Ectodermal cell (in vitro differentiated cells): ENCODE data around the gene HMGB1. TPM values are rescaled to one million over a fixed set of nuclear protein-coding genes. Genes with fewer than 3 reads are reported as not detected.
A peak's percentile ranks its signal among the peaks of the same experiment; 100 is the strongest.

Experiments
- H3K27ac ChIP-seq: 2 replicates; pipeline ENCODE4 v1.7.0; 2013; ENCODE audit warnings: mild to moderate bottlenecking, low read depth, low read length; ENCODE audit not compliant: insufficient read depth, poor library complexity, severe bottlenecking
- H3K27me3 ChIP-seq: 2 replicates; pipeline ENCODE4 v1.7.0; 2013; ENCODE audit warnings: mild to moderate bottlenecking, low read length; ENCODE audit not compliant: insufficient read depth, control insufficient read depth, poor library complexity, severe bottlenecking
- H3K36me3 ChIP-seq: one replicate; pipeline ENCODE4 v1.7.0; 2013; ENCODE audit warnings: low read length; ENCODE audit not compliant: control insufficient read depth, insufficient read depth
- H3K4me1 ChIP-seq: one replicate; pipeline ENCODE4 v1.7.0; 2013; ENCODE audit warnings: low read length; ENCODE audit not compliant: control insufficient read depth, insufficient read depth
- H3K4me3 ChIP-seq: 2 replicates; pipeline ENCODE4 v1.7.0; 2013; ENCODE audit warnings: low read depth, low read length, control low read depth; ENCODE audit not compliant: insufficient read depth
- H3K9me3 ChIP-seq: 2 replicates; pipeline ENCODE4 v1.7.0; 2013; ENCODE audit warnings: mild to moderate bottlenecking, low read length, moderate library complexity; ENCODE audit not compliant: control insufficient read depth
- WGBS, 2 experiments: methylation state at CpG; one replicate each; pipeline ENCODE4 v1.1.7; 2013; ENCODE audit warnings: missing lambda C conversion rate in 2 of 2; 5-methylcytosine and 5-hydroxymethylcytosine counted together
- polyA plus RNA-seq, 4 experiments: library from polyadenylated mRNA; stranded (reverse); fragments of 50-300 nt; gene quantifications; one replicate each; pipeline ENCODE4 v1.2.3, GENCODE V29; 2013

Gene HMGB1
- 984 TPM for polyA plus RNA-seq (2013, experiment 1 of 4)
- 902 TPM for polyA plus RNA-seq (2013, experiment 2 of 4)
- 870 TPM for polyA plus RNA-seq (2013, experiment 3 of 4)
- 919 TPM for polyA plus RNA-seq (2013, experiment 4 of 4)

DNA sequence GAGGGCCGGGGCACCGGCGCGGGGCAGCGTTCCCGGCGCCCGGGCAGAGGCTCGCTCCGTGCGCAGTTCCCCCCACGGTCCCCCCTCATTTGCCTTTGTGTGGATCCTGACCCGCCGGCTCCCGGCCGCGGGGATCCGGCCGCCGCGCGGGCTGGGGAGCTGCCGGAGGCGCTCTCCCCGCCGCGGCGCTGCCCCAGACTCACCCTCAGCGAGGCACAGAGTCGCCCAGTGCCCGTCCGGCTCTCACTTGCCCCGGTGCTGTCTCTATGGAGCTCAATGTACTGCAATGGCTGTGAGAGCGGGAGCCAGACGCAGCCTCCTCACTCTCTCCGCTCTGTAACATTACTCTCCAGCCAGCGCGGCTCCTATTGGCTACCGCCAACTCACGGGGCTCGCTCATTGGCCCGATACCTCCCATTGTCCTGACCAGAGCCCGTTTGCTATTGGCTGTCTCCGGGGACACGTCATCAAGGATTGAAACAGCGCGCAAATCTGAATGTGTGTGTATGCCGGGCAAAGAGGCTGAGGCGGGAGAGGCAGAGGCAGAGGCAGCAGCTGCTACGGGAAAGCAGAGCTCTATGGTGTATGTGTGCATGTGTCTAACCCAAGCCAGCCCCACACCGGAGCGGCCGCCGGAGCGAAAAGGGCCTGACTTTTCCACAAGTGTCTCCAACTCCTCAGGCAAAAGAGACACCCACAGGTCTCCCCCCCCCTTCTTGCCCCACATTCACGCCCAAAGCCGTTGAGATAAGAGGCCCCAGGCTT, at the start of gene HMGB1:
TSS of gene HMGB1 (minus strand) at position 344 of the 765 bp plus-strand sequence. CDS start 2,256 bp downstream, outside the sequence.
- H3K36me3 ChIP-seq: peaks cover 16% of the 10 kb centered on the region
- no peaks in the 10 kb centered on the region for H3K9me3 ChIP-seq
- H3K4me1 ChIP-seq: peaks cover 9% of the 10 kb centered on the region
- WGBS, 2 experiments: 0% methylated on average over 57 of the region's 57 CpGs
- peak within 1 kb of the TSS; percentile 98 for H3K27ac ChIP-seq
- no peaks in the 10 kb centered on the region for H3K27me3 ChIP-seq
- peak within 1 kb of the TSS; percentile 89 for H3K4me3 ChIP-seq

- no peaks in the 10 kb centered on the region for H3K36me3 ChIP-seq
- H3K4me3 ChIP-seq: no peak overlapping the region
- no peaks in the 10 kb centered on the region for H3K9me3 ChIP-seq
- WGBS, 2 experiments: 86 to 91% methylated on average over 4 of the region's 4 CpGs
- no peaks in the 10 kb centered on the region for H3K4me1 ChIP-seq
- H3K27me3 ChIP-seq: no peaks in the 10 kb centered on the region
- H3K27ac ChIP-seq: no peak overlapping the region
Measured at GRCh38 chr13:30510811-30511371, 45.2 kb upstream of the HMGB1 start.

GRCh38 chr13:30510091-30510490, 44.4 kb upstream of the HMGB1 start:
- no peaks in the 10 kb centered on the region for H3K4me1 ChIP-seq
- no peaks in the 10 kb centered on the region for H3K36me3 ChIP-seq
- no peak overlapping the region for H3K27ac ChIP-seq
- H3K9me3 ChIP-seq: no peaks in the 10 kb centered on the region
- no peaks in the 10 kb centered on the region for H3K27me3 ChIP-seq
- H3K4me3 ChIP-seq: no peak overlapping the region
- WGBS, 2 experiments: 83 to 94% methylated on average over 4 of the region's 4 CpGs

DNA sequence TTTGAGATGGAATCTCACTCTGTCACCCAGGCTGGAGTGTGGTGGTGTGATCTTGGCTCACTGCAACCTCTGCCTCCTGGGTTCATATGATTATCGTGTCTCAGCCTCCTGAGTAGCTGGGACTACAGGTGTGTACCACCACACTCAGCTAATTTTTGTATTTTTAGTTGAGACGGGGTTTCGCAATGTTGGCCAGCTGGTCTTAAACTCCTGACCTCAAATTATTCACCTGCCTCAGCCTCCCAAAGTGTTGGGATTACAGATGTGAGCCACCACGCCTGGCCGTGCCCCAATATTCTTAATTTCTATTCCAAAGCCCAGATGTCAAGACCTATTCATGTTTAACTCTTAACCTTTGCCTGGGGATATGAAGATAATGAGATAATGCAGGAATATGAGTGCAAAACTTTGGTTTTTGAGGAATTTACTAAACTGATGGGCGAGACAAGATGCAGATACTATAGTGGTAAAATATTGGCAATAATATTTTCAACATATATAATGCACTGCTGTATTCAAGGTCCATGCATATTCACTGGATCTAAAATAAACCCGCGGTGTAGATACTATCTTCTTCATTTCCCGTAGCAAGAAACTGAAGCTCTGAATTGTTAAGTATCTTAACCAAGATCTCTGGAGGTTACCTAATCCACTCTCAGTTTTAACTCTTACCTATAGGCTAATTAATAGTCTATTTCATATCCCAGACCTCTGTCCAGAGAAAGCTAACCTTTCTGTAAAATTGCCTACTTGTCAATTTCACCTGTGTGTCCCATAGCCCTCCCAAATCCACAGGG, 43.7 kb upstream of the HMGB1 start:
- WGBS, 2 experiments: 91 to 93% methylated on average over 8 to 9 of the region's 9 CpGs
- H3K27ac ChIP-seq: no peak overlapping the region
- H3K36me3 ChIP-seq: no peaks in the 10 kb centered on the region
- no peaks in the 10 kb centered on the region for H3K27me3 ChIP-seq
- no peaks in the 10 kb centered on the region for H3K9me3 ChIP-seq
- H3K4me3 ChIP-seq: no peak overlapping the region
- no peaks in the 10 kb centered on the region for H3K4me1 ChIP-seq

DNA sequence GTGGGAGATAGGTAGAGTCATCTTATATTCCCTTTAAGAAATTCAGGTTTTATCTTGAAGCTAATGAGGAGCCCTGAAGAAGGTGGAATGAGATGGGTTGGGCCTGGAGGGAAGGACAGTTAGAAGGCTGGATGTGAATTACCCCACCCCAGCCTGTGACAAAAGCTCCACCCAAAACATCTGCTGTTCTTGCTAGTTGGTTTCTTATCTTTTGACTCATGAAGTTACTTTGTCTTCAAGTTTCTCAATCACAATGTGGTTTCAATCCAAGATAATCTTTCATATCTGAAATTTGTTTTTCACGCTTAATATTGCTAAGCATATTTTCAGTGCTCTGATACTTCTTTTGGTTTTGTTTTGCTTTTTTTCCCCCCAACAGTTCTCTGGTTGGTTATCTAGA, 38.3 kb upstream of the HMGB1 start:
- Histone ChIP-seq H3K4me3 (no peak overlapping the region), H3K4me1 (no peaks in the 10 kb centered on the region), H3K27me3 (no peaks in the 10 kb centered on the region), H3K36me3 (no peaks in the 10 kb centered on the region), H3K9me3 (no peaks in the 10 kb centered on the region), H3K27ac (no peak overlapping the region)
- WGBS, 2 experiments: 75 to 100% methylated on average over 1 of the region's 1 CpG

DNA sequence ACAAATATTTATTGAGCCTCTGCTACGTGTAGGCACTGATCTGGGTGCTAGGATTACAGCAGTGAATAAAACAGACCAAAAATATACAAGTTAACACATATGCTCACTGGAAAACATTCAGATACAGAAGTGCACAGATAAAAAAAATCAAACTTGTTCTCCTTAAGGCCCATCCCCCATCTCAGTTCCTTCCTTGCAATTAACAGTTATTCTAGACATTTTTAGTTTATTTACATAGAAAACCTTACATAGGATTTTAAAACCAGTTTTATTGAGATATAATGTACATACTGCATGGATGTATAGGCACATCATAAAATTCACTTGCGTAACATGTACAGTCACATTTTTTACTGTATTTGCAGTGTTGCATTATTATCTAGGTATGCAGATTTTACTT, 36.5 kb upstream of the HMGB1 start:
- no peaks in the 10 kb centered on the region for H3K9me3 ChIP-seq
- no peaks in the 10 kb centered on the region for H3K27me3 ChIP-seq
- H3K27ac ChIP-seq: no peak overlapping the region
- no peak overlapping the region for H3K4me3 ChIP-seq
- H3K4me1 ChIP-seq: no peaks in the 10 kb centered on the region
- 91 to 96% methylated on average over 1 of the region's 2 CpGs for WGBS, 2 experiments
- H3K36me3 ChIP-seq: no peaks in the 10 kb centered on the region

DNA sequence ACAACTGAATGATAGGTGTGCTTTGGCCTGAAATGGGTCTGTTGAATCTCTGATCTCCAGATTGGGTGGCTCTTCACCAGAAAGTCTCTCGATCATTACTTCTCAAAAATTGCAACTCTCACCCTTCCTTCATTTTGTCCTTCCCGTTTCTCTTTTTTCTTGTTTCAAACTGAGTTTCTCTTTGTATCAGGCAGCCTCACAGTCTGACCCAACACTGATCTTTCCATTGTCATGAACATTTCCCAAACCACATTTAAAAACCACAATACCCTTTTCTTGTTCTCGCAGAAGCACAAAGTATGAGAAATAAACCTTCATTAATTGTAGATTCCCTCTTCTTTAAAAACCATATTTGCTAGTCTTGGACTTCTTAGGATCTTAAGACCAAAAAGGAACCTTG, 33.6 kb upstream of the HMGB1 start:
- Histone ChIP-seq H3K4me1 (no peaks in the 10 kb centered on the region), H3K9me3 (no peaks in the 10 kb centered on the region), H3K36me3 (no peaks in the 10 kb centered on the region), H3K27me3 (no peaks in the 10 kb centered on the region), H3K4me3 (no peak overlapping the region), H3K27ac (no peak overlapping the region)
- 80 to 86% methylated on average over 3 of the region's 3 CpGs for WGBS, 2 experiments

GRCh38 chr13:30496147-30496546, 30.4 kb upstream of the HMGB1 start:
- 91 to 98% methylated on average over 2 of the region's 2 CpGs for WGBS, 2 experiments

GRCh38 chr13:30495746-30496145, 30.0 kb upstream of the HMGB1 start:
- no peak overlapping the region for H3K4me3 ChIP-seq
- no peaks in the 10 kb centered on the region for H3K27me3 ChIP-seq
- no peaks in the 10 kb centered on the region for H3K9me3 ChIP-seq
- H3K27ac ChIP-seq: no peak overlapping the region
- H3K4me1 ChIP-seq: no peaks in the 10 kb centered on the region
- no peaks in the 10 kb centered on the region for H3K36me3 ChIP-seq
- 43 to 45% methylated on average over 2 of the region's 2 CpGs for WGBS, 2 experiments

More at GRCh38 chr13:30496147-30496546, 30.4 kb upstream of the HMGB1 start:
- Histone ChIP-seq H3K36me3 (no peaks in the 10 kb centered on the region), H3K4me3 (no peak overlapping the region), H3K27ac (no peak overlapping the region), H3K4me1 (no peaks in the 10 kb centered on the region), H3K9me3 (no peaks in the 10 kb centered on the region), H3K27me3 (no peaks in the 10 kb centered on the region)
